Hepatocyte (in vitro differentiated cells): ENCODE data around the gene MAP3K5. TPM values are rescaled to one million over a fixed set of nuclear protein-coding genes. Genes with fewer than 3 reads are reported as not detected.

Source experiments
- DNase-seq: peaks from one replicate; pipeline ENCODE4 v3.0.0-alpha.2; 2016; ENCODE audit warnings: low spot score
- H2AFZ ChIP-seq: fragments of 200-600 bp; sonication (generic); 2 replicates; pipeline ENCODE4 v1.6.0; 2016; ENCODE audit warnings: antibody characterized with exemption, mild to moderate bottlenecking
- H3K27ac ChIP-seq: fragments of 200-600 bp; sonication (generic); 2 replicates; pipeline ENCODE4 v1.5.1; 2016; ENCODE audit warnings: mild to moderate bottlenecking
- H3K27me3 ChIP-seq: fragments of 200-600 bp; sonication (generic); 2 replicates; pipeline ENCODE4 v1.6.1; 2016
- H3K36me3 ChIP-seq: fragments of 200-600 bp; sonication (generic); replicated peaks from 2 replicates; pipeline ENCODE4 v1.5.1; 2016; ENCODE audit warnings: low read depth; ENCODE audit not compliant: insufficient read depth
- H3K4me1 ChIP-seq: fragments of 200-600 bp; sonication (generic); 2 replicates; pipeline ENCODE4 v1.5.1; 2016; ENCODE audit warnings: mild to moderate bottlenecking, moderate library complexity; ENCODE audit not compliant: insufficient read depth
- H3K4me2 ChIP-seq: fragments of 200-600 bp; sonication (generic); 2 replicates; pipeline ENCODE4 v1.6.0; 2016
- H3K4me3 ChIP-seq: fragments of 200-600 bp; sonication (generic); 2 replicates; pipeline ENCODE4 v1.5.1; 2016; ENCODE audit warnings: mild to moderate bottlenecking
- H3K79me2 ChIP-seq: fragments of 200-600 bp; sonication (generic); 2 replicates; pipeline ENCODE4 v1.6.0; 2017; ENCODE audit warnings: mild to moderate bottlenecking
- H3K9me2 ChIP-seq: fragments of 200-600 bp; sonication (generic); replicated peaks from 2 replicates; pipeline ENCODE4 v1.6.0; 2017; ENCODE audit warnings: mild to moderate bottlenecking; ENCODE audit not compliant: insufficient read depth
- H3K9me3 ChIP-seq: fragments of 200-600 bp; sonication (generic); 2 replicates; pipeline ENCODE4 v1.5.1; 2016; ENCODE audit warnings: low read depth, mild to moderate bottlenecking
- H4K20me1 ChIP-seq: fragments of 200-600 bp; sonication (generic); 2 replicates; pipeline ENCODE4 v1.6.0; 2016; ENCODE audit warnings: mild to moderate bottlenecking; ENCODE audit not compliant: insufficient read depth, poor library complexity, severe bottlenecking
- CTCF ChIP-seq: fragments of 200-600 bp; sonication (generic); IDR thresholded peaks from 2 replicates; pipeline ENCODE4 v1.5.1; 2016; ENCODE audit warnings: antibody characterized with exemption, mild to moderate bottlenecking; ENCODE audit not compliant: poor library complexity
- EZH2 ChIP-seq: fragments of 200-600 bp; sonication (generic); IDR thresholded peaks from 2 replicates; pipeline ENCODE4 v1.6.1; 2016; ENCODE audit warnings: antibody characterized with exemption, mild to moderate bottlenecking, borderline replicate concordance
- EZH2phosphoT487 ChIP-seq: fragments of 200-600 bp; sonication (generic); IDR thresholded peaks from one replicate; pipeline ENCODE4 v1.6.1; 2018; ENCODE audit warnings: antibody characterized with exemption, mild to moderate bottlenecking, low read depth, moderate library complexity; ENCODE audit not compliant: unreplicated experiment, severe bottlenecking
- WGBS: methylation state at CpG from one replicate; pipeline ENCODE4 v1.1.6; 2016; ENCODE audit warnings: low lambda C conversion rate; ENCODE audit errors: missing lambda C conversion rate; 5-methylcytosine and 5-hydroxymethylcytosine counted together
- polyA plus RNA-seq: library from polyadenylated mRNA; unstranded; fragments of >200 nt; fragmentation: Nextera tagmentation; extraction: Ambion mirVana; gene quantifications from 2 replicates; pipeline ENCODE4 v1.2.1, GENCODE V29; 2016
- total RNA-seq: library from RNA; depleted of rRNA; stranded (reverse); fragments of >200 nt; gene quantifications from 2 replicates; pipeline ENCODE4 v1.2.3, GENCODE V29; 2014

Gene MAP3K5
- total and polyA plus RNA-seq, 2 experiments from 2014 or later: 2.2 to 5.9 TPM

- no peaks in the 10 kb centered on the region for H3K4me1 ChIP-seq
- whole genome bisulfite sequencing: 81% methylated on average over 6 of the region's 6 CpGs
- TF ChIP-seq CTCF: no peak
- no peak for TF ChIP-seq EZH2
- TF ChIP-seq EZH2phosphoT487: no peak
- no peak overlapping the region for H2AFZ ChIP-seq
- H3K27ac ChIP-seq: peak overlapping the region; percentile 19
- H4K20me1 ChIP-seq: no peaks in the 10 kb centered on the region
- no peak overlapping the region for H3K4me3 ChIP-seq
- H3K9me2 ChIP-seq: no peaks in the 10 kb centered on the region
- H3K4me2 ChIP-seq: no peak overlapping the region
- H3K27me3 ChIP-seq: no peaks in the 10 kb centered on the region
- no peaks in the 10 kb centered on the region for H3K36me3 ChIP-seq
- no peaks in the 10 kb centered on the region for H3K79me2 ChIP-seq
- H3K9me3 ChIP-seq: no peaks in the 10 kb centered on the region
- no peak for DNase-seq
Measured at GRCh38 chr6:136566007-136566487, 226.2 kb downstream of the MAP3K5 start.

GRCh38 chr6:136564180-136564579, 228.1 kb downstream of the MAP3K5 start:
- no peak overlapping the region for H3K4me2 ChIP-seq
- no peak for DNase-seq
- no peaks in the 10 kb centered on the region for H3K4me1 ChIP-seq
- H3K27ac ChIP-seq: no peak overlapping the region
- no peaks in the 10 kb centered on the region for H3K79me2 ChIP-seq
- no peak overlapping the region for H3K4me3 ChIP-seq
- TF ChIP-seq EZH2: no peak
- TF ChIP-seq EZH2phosphoT487: no peak
- no peak for TF ChIP-seq CTCF
- no peaks in the 10 kb centered on the region for H3K36me3 ChIP-seq
- no peaks in the 10 kb centered on the region for H4K20me1 ChIP-seq
- no peaks in the 10 kb centered on the region for H3K9me2 ChIP-seq
- H2AFZ ChIP-seq: no peak overlapping the region
- WGBS: 75% methylated on average over 1 of the region's 1 CpG
- no peaks in the 10 kb centered on the region for H3K9me3 ChIP-seq
- no peaks in the 10 kb centered on the region for H3K27me3 ChIP-seq

GRCh38 chr6:136563386-136564152, 228.7 kb downstream of the MAP3K5 start:
- Histone ChIP-seq H3K27ac (no peak overlapping the region), H3K4me3 (no peak overlapping the region), H2AFZ (no peak overlapping the region), H3K79me2 (no peaks in the 10 kb centered on the region), H3K4me2 (no peak overlapping the region), H3K9me2 (no peaks in the 10 kb centered on the region), H3K27me3 (no peaks in the 10 kb centered on the region), H4K20me1 (no peaks in the 10 kb centered on the region), H3K9me3 (no peaks in the 10 kb centered on the region), H3K4me1 (no peaks in the 10 kb centered on the region), H3K36me3 (no peaks in the 10 kb centered on the region)
- no peak for DNase-seq
- WGBS: 91% methylated on average over 6 of the region's 6 CpGs
- TF ChIP-seq EZH2 (no peak), CTCF (no peak), EZH2phosphoT487 (no peak)
